GM13976 (cell line): ENCODE results near the gene ZMYM2.

Experiments
- DNase-seq: peaks from one replicate; pipeline ENCODE4 v3.0.0; 2012; ENCODE audit warnings: low spot score
- CTCF ChIP-seq: IDR thresholded peaks from 2 replicates; pipeline ENCODE4 v1.5.1; 2012; ENCODE audit warnings: borderline replicate concordance, mild to moderate bottlenecking; ENCODE audit not compliant: insufficient read depth; ENCODE audit errors: extremely low read depth, missing control alignments, control extremely low read depth
- in situ Hi-C: fragments of 300-500 bp; cut with MboI; formaldehyde crosslinking; loops from one replicate; pipeline ENCODE4 v1.12.0; 2022; ENCODE audit warnings: low sequenced_read_pairs, mixed read lengths, inconsistent platforms; ENCODE audit not compliant: unreplicated experiment

Gene ZMYM2

GRCh38 chr13:20069956-20070355, 111.4 kb downstream of the ZMYM2 start:
- TF ChIP-seq CTCF, result no peak
- in situ Hi-C loops, result no loop called here
- DNase-seq, result no peak

- no peak for DNase-seq
- in situ Hi-C loops, result no loop called here
- TF ChIP-seq CTCF, result no peak
These were observed 115.2 kb downstream of the ZMYM2 start for GRCh38 chr13:20073775-20074174.

GRCh38 chr13:20074966-20075365, 116.4 kb downstream of the ZMYM2 start:
- no peak for TF ChIP-seq CTCF
- no peak for DNase-seq
- in situ Hi-C loops, result no loop called here

GRCh38 chr13:20077086-20077485, 118.6 kb downstream of the ZMYM2 start:
- TF ChIP-seq CTCF, result no peak
- in situ Hi-C loops, result no loop called here
- no peak for DNase-seq

GRCh38 chr13:20080377-20081164, 122.0 kb downstream of the ZMYM2 start:
- no peak for TF ChIP-seq CTCF
- in situ Hi-C loops, result no loop called here
- no peak for DNase-seq

GRCh38 chr13:20090349-20090748, 131.8 kb downstream of the ZMYM2 start:
- no peak for TF ChIP-seq CTCF
- in situ Hi-C loops, result loop anchor here (5.0 kb wide), 1 partner anchor 52 kb away; no protein-coding TSS in a partner anchor
- DNase-seq, result no peak
